ENCODE results near the gene CD8A. TPM values are rescaled to one million over a fixed set of nuclear protein-coding genes. Genes with fewer than 3 reads are reported as not detected.
A peak's percentile ranks its signal among the peaks of the same experiment; 100 is the strongest.

CD8A gene
- total RNA-seq, 1 experiment from 2014 or later = 0.16 TPM

DNA sequence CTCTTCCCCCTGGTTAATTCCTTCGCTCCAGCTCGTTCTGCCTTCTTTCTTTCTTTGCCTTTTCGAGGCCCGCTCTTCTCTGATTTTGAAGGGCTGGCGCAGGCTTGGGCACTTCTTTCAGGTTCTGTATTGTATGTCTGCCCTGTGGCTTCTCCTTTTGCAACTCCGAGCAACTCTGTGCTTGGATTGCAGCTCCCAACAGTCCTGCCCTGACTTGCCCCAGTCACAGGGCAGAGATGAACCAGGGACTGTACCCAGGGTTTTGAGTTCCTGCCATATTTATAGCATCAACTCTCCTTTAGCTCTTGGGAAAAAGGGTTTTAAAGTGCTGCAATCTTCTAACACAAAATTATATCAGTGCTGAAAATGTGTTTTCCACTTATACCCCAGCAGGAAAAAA, 31.1 kb upstream of the CD8A start:
- Histone ChIP-seq H3K27me3 (peaks cover 14% of the 10 kb centered on the region; the same call in 1 of the 2 replicates), H3K4me3 (no peak overlapping the region), H3K27ac (no peak overlapping the region), H3K4me1 (no peaks in the 10 kb centered on the region), H3K9me3 (replicated peaks) (peaks cover 5% of the 10 kb centered on the region), H3K36me3 (no peaks in the 10 kb centered on the region)
- DNase-seq = no peak

DNA sequence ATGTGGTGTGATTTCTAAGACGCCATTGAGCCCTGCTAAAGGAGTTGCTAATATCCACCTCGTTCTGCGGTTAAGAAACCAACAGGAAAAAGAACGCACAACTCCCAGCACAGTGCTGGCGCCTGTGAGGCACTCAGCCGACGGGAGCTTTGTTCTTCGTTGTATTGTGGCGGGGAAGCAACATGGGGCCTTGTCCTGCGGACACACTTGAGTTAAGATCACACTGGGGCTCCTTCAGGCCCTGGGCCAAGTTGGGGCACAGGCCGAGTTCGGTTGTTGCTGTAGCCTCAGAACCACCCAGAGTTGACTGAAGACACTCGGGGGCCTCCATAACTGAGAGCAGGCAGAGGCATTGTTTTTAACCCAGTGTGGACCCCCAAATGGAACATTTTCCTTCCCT, 30.6 kb upstream of the CD8A start:
- H3K27ac ChIP-seq = no peak overlapping the region
- H3K36me3 ChIP-seq = no peaks in the 10 kb centered on the region
- H3K4me3 ChIP-seq = no peak overlapping the region
- no peak for DNase-seq
- peaks cover 5% of the 10 kb centered on the region for H3K9me3 ChIP-seq (replicated peaks)
- H3K27me3 ChIP-seq = peaks cover 13% of the 10 kb centered on the region; the same call in 1 of the 2 replicates
- H3K4me1 ChIP-seq = no peaks in the 10 kb centered on the region

DNA sequence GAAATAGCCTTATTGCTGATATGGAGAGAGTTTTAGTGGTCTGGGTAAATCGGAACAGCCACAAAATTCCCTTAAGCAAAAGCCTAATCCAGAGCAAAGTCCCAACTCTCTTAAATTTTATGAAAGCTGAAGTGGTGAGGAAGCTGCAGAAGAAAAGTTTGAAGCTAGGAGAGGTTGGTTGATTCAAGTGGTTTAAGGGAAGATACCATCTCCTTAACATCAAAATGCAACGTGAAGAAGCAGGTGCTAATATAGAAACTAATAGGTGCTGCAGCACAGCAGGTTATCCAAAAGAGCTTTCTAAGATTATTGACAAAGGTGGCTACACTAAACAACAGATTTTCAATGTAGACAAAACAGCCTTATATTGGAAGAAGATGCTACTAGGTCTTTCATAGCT, 28.2 kb upstream of the CD8A start:
- Histone ChIP-seq H3K4me1 (no peaks in the 10 kb centered on the region), H3K9me3 (replicated peaks) (peaks cover 5% of the 10 kb centered on the region), H3K27ac (no peak overlapping the region), H3K4me3 (no peak overlapping the region), H3K36me3 (no peaks in the 10 kb centered on the region), H3K27me3 (peaks cover 5% of the 10 kb centered on the region; the same call in 1 of the 2 replicates)
- DNase-seq = no peak

DNA sequence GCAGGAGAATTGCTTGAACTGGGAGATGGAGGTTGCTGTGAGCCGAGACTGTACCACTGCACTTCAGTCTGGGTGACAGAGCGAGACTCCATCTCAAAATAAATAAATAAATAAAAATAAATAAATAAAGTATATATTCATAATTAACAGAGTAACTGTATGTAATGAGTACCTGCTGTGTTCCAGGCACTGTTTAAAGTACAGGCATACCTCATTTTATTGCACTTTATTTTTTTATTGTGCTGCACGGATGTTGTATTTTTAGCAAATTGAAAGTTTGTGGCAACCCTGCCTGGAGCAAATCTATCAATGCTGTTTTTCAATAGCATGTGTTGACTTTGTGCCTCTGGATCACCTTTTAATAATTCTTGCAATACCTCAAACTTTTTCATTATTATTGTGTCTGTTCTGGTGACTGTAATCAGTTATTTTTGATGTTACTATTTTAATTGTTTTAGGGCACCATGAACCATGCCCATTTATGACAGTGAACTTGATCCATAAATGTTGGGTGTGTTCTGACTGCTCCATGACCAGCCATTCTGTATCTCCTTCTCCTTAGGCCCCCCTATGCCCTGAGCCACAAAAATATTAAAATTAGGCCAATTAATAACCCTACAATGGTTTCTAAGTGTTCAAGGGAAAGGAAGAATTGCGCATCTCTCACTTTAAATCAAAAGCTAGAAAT, 27.5 kb upstream of the CD8A start:
- no peaks in the 10 kb centered on the region for H3K36me3 ChIP-seq
- H3K4me1 ChIP-seq = no peaks in the 10 kb centered on the region
- H3K27me3 ChIP-seq = peaks cover 5% of the 10 kb centered on the region; the same call in 1 of the 2 replicates
- DNase-seq = no peak
- H3K9me3 ChIP-seq (replicated peaks) = peaks cover 5% of the 10 kb centered on the region
- H3K27ac ChIP-seq = no peak overlapping the region
- no peak overlapping the region for H3K4me3 ChIP-seq

- H3K9me3 ChIP-seq (replicated peaks) = no peaks in the 10 kb centered on the region
- H3K4me3 ChIP-seq = no peak overlapping the region
- no peak overlapping the region for H3K27ac ChIP-seq
- no peaks in the 10 kb centered on the region for H3K4me1 ChIP-seq
- DNase-seq = no peak
- H3K36me3 ChIP-seq = no peaks in the 10 kb centered on the region
- peaks cover 5% of the 10 kb centered on the region; the same call in 1 of the 2 replicates for H3K27me3 ChIP-seq
Observed at GRCh38 chr2:86815611-86816010, 24.9 kb upstream of the CD8A start.

DNA sequence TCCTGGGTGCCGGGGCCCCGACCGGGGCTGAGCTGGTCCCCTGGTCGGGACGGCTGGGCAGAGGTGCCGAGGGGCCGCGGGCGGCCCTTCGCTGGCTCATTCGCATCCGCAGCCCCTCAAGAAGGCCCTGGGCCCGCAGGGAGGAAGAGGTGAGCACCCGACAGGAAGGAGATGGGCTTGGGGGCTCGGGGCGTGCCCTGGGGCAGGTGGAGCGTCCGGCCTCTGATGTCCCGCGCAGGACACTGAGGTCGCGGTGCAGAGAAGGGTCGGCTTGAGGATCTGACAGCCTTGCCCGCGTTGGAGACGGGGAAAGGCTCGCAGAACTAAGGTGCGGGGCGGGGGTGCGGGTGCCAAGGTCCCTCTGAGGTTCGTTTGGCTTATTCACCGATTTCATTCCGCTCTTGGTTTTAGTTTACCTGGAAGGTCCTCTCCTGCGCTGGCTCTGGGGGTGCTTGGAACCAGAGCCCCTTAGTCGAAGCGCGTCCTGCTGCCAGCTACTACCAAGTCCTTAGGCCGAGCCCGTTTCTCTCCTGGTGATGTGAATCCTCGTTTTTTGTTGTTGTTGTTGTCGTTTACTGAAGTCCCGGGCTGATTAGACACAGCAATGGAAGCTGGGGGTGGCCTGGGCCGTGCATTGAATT, 18.9 kb upstream of the CD8A start:
- no peak overlapping the region for H3K4me3 ChIP-seq
- DNase-seq = no peak
- H3K27ac ChIP-seq = no peak overlapping the region
- H3K27me3 ChIP-seq = no peaks in the 10 kb centered on the region
- no peaks in the 10 kb centered on the region for H3K9me3 ChIP-seq (replicated peaks)
- no peaks in the 10 kb centered on the region for H3K36me3 ChIP-seq
- H3K4me1 ChIP-seq = peaks cover 5% of the 10 kb centered on the region; the same call in 1 of the 2 replicates

- Histone ChIP-seq H3K27me3 (no peaks in the 10 kb centered on the region), H3K9me3 (replicated peaks) (no peaks in the 10 kb centered on the region), H3K4me3 (peak overlapping the region; percentile 63), H3K36me3 (no peaks in the 10 kb centered on the region), H3K27ac (no peak overlapping the region), H3K4me1 (peaks cover 5% of the 10 kb centered on the region; the same call in 1 of the 2 replicates)
- peak; percentile 84 to 93 for DNase-seq
Observed at GRCh38 chr2:86808315-86809161, 17.8 kb upstream of the CD8A start.

GRCh38 chr2:86807468-86808275, 17.0 kb upstream of the CD8A start:
- peak; percentile 77 for DNase-seq
- peak overlapping the region; percentile 63 for H3K4me3 ChIP-seq
- no peak overlapping the region for H3K27ac ChIP-seq
- H3K36me3 ChIP-seq = no peaks in the 10 kb centered on the region
- H3K9me3 ChIP-seq (replicated peaks) = no peaks in the 10 kb centered on the region
- peaks cover 5% of the 10 kb centered on the region; the same call in 1 of the 2 replicates for H3K4me1 ChIP-seq
- no peaks in the 10 kb centered on the region for H3K27me3 ChIP-seq

DNA sequence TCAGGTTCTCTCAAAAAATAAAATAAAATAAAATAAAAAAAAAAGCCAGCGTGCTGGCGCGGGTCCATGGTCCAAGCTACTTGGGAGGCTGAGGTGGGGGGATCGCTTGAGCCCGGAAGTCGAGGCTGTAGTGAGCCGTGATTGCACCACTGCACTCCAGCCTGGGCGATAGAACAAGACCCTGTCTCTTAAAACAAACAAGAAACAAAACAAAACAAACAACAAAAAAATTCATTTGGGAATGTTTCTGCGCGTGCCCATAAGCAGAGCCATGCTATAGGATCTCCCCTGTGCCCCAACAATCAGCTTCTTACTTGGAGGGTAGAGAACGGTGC, 16.4 kb upstream of the CD8A start:
- H3K27ac ChIP-seq = no peak overlapping the region
- no peaks in the 10 kb centered on the region for H3K27me3 ChIP-seq
- peak overlapping the region; percentile 63 for H3K4me3 ChIP-seq

GRCh38 chr2:86806059-86806857, 15.5 kb upstream of the CD8A start:
- H3K36me3 ChIP-seq = no peaks in the 10 kb centered on the region
- peak overlapping the region; percentile 63 for H3K4me3 ChIP-seq
- DNase-seq = no peak
- H3K9me3 ChIP-seq (replicated peaks) = no peaks in the 10 kb centered on the region
- no peaks in the 10 kb centered on the region for H3K27me3 ChIP-seq
- no peak overlapping the region for H3K27ac ChIP-seq
- peaks cover 5% of the 10 kb centered on the region; the same call in 1 of the 2 replicates for H3K4me1 ChIP-seq

More for the DNA sequence above, 16.4 kb upstream of the CD8A start:
- DNase-seq = no peak
- H3K36me3 ChIP-seq = no peaks in the 10 kb centered on the region
- H3K4me1 ChIP-seq = peaks cover 5% of the 10 kb centered on the region; the same call in 1 of the 2 replicates
- H3K9me3 ChIP-seq (replicated peaks) = no peaks in the 10 kb centered on the region

- H3K4me3 ChIP-seq = no peak overlapping the region
- no peaks in the 10 kb centered on the region for H3K36me3 ChIP-seq
- no peak overlapping the region for H3K27ac ChIP-seq
- H3K27me3 ChIP-seq = peaks cover 3% of the 10 kb centered on the region; the same call in 1 of the 2 replicates
- no peak for DNase-seq
- no peaks in the 10 kb centered on the region for H3K4me1 ChIP-seq
- peaks cover 7% of the 10 kb centered on the region; the same call in 1 of the 2 replicates for H3K9me3 ChIP-seq (replicated peaks)
Observed at GRCh38 chr2:86800856-86801567, 10.3 kb upstream of the CD8A start.

DNA sequence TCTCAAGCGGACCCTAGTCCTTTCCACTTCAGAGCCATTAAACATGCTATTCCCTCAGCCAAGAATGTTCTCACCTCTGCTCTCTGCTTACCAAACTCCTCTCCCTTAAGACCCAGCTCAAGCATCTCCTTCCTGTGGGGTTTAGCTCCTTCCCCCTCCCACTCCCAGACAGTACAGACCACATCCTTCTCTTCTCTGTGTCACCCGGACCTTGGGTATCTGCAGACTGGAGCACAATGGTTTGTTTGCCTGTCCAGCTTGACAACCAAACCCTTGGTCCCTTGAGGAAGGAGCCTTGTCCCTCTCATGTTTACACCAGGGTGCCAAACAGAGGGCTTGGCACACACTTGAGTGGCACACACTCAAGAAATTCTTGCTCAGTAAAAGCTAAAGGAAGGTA, 4.1 kb upstream of the CD8A start:
- H3K27ac ChIP-seq = no peak overlapping the region
- no peaks in the 10 kb centered on the region for H3K27me3 ChIP-seq
- peaks cover 7% of the 10 kb centered on the region; the same call in 1 of the 2 replicates for H3K9me3 ChIP-seq (replicated peaks)
- no peaks in the 10 kb centered on the region for H3K4me1 ChIP-seq
- H3K36me3 ChIP-seq = no peaks in the 10 kb centered on the region
- H3K4me3 ChIP-seq = no peak overlapping the region
- DNase-seq = no peak

GRCh38 chr2:86793752-86794151, 3.0 kb upstream of the CD8A start:
- Histone ChIP-seq H3K27me3 (no peaks in the 10 kb centered on the region), H3K9me3 (replicated peaks) (peaks cover 7% of the 10 kb centered on the region; the same call in 1 of the 2 replicates), H3K4me1 (no peaks in the 10 kb centered on the region), H3K27ac (no peak overlapping the region), H3K4me3 (no peak overlapping the region), H3K36me3 (no peaks in the 10 kb centered on the region)
- DNase-seq = no peak
